NCI-H2171 treated with DMSO at 0.1 percent for 48 hours (cell line): ENCODE results near the gene FAM20A.
"Not testable (repeated sequence)": the region's sequence is repeated elsewhere in the genome, so short reads cannot be mapped to it uniquely, and the experiment has no call there.

Source experiments
- DNase-seq: peaks from one replicate; lab custom pipeline; 2025; lab: John Stamatoyannopoulos, UW

The FAM20A gene

DNA sequence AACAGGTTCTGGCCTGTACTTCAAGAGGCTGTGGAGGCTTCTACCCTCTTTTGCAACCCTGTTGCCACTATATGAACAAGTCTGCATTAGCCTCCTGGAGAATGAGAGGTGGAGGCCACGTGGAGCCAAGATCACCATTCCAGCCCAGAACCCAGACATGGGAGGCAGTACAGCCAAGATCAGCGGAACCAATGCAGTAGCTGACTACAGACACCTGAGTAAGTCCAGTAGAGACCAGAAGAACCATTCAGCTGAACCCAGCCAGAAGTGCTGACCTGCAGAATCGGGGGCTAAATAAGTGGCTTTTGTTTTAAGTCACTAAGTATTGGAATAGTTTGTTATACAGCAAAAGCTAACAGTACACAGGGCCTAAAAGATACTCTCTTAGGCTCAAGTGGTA lies 12.1 kb downstream of the FAM20A start:
- DNase-seq = no peak

- no peak for DNase-seq
Measured at GRCh38 chr17:68588362-68588761, 12.8 kb downstream of the FAM20A start.

DNA sequence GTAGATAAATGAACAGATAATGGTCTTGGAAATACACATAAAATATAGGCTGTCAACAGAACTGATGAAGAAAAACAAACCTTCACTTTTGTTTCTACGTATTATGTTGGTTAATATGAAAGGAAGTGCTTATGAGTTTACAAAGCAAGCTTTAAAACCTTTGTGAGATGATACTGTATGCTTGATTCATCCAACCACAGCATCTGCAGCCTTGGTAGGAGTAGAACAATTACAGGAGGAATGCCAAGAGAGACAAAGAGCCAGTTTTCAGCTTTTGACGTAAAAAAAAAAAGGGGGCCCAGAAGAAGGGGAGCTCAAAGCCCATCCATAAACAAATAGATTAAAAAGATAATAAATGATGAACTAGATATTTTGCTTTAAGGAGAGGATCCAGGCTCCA lies 13.3 kb downstream of the FAM20A start:
- no peak for DNase-seq

GRCh38 chr17:68587026-68587425 lies 14.1 kb downstream of the FAM20A start:
- no peak for DNase-seq

GRCh38 chr17:68585643-68586042 lies 15.5 kb downstream of the FAM20A start:
- no peak for DNase-seq

DNA sequence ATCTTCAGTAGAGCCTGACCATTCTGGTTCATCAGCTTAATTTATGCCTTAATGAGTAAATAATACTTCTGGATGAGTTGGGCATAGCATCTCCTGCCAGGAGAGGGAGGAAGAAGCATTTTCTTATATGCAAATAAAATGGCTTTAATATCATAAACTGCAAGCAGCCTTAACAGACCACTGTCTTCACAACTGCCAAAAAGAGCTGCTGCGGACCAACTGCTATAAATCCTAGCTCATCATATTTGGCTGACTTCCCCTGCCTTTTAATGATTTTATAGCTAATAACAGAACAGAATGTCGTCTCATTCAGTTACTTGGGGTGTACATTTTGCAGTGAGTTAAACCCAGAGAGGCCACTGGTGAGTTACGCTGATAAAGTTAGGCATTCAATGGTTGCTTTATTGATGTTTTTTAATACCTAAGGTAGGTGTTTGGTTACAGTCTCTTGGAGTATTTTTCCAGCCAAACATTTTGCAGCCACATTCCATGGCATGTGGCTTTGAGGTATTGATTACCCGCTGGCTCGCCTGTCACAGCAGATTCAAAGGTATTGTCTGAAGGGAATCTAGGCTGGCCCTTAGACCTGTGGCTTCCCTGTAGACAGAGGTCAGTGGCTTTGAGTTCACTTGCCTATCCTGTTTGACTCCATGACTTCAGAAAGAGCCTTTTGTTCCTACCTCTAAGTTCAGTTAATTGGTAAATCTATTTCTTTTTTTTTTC lies 16.4 kb downstream of the FAM20A start:
- no peak for DNase-seq

DNA sequence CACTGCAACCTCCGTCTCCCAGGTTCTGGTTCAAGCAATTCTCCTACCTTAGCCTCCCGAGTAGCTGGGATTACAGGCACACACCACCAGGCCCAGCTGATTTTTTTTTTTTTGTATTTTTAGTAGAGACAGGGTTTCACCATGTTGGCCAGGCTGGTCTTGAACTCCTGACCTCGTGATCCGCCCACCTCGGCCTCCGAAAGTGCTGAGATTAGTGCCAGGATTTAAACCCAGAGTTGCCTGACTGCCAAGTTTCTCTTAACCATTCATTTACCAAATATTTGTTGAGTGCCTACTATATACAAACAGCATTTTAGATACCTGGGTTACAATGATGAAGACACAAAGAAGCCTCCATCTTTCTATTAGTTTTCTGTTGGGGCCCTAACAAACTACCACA lies 18.3 kb downstream of the FAM20A start:
- not testable (repeated sequence) for DNase-seq

- no peak for DNase-seq
Measured at GRCh38 chr17:68581863-68582645, 19.1 kb downstream of the FAM20A start.

DNA sequence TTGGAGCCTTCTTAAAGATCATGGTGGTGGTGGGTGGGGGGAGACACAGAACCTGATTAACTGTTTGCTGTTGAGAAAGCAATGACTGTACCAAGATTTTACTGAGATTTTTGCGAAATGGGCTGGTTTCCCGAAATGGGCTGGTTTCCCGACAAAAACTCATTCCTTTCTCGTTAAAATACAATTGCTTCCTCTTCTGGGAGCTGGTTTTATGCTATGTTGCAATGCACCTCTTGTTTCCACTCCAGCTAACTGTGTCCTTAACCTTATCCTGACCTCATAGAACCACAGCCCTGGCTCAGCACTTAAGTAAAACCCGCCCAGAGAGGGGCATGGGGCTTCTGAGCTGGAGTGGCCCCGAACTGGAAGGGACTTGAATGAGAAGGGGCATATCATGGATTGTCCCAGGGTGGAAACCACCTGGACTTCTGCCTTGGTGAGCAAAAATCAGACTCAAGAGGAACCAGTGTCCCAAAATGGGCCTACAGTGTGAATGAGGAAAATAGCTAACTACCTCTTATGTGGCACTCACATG lies 20.9 kb downstream of the FAM20A start:
- DNase-seq = no peak

DNA sequence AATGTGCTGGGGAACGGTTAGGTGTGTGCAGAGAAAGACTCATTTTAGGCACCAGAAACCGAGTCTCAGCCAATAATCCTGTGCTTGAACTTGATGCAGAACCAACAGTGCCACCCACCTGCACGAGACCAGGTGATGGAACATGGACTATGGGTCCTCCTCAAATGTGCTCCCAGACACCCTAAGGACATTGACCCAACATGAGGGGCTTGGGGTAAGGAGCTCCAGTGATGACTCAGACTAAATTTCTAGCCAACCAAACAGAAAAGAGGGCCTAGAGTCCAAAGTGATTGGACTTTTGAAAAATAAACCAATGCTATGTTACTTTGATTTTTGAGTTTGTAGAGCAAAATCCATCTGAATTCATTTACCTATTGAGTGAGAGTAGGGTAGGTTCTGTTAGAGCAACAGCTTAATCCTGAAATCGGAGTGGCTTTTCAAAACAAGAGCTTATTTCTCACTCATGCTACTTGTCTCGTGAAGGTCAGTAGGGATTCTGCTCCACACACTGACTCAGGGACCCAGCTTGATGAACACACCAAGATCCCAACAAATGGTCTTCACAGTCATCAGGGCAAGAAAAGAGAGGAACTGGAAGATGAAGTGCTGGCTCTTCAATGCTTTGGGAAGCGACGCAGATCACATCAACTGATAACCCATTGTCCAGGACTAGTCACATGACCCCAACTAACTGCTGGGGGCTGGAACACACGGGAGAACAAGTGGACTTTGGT lies 21.8 kb downstream of the FAM20A start:
- no peak for DNase-seq

- no peak for DNase-seq
Measured at GRCh38 chr17:68578236-68578635, 22.9 kb downstream of the FAM20A start.

DNA sequence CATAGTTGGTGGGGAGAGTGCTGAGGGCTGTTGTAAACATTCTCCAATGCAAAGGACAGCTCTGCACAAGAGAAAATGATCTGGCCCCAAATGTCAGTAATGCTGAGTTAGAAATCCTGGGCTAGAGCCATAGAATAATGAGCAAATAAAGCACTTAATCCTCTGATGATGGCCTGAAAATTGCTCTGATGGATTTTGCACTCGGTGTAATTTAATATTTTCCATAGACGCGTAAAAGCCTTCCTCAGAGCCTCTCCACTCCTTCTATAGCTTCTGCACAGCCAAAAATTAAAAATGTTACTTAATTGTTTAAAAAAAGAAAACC lies 23.7 kb downstream of the FAM20A start:
- DNase-seq = no peak

DNA sequence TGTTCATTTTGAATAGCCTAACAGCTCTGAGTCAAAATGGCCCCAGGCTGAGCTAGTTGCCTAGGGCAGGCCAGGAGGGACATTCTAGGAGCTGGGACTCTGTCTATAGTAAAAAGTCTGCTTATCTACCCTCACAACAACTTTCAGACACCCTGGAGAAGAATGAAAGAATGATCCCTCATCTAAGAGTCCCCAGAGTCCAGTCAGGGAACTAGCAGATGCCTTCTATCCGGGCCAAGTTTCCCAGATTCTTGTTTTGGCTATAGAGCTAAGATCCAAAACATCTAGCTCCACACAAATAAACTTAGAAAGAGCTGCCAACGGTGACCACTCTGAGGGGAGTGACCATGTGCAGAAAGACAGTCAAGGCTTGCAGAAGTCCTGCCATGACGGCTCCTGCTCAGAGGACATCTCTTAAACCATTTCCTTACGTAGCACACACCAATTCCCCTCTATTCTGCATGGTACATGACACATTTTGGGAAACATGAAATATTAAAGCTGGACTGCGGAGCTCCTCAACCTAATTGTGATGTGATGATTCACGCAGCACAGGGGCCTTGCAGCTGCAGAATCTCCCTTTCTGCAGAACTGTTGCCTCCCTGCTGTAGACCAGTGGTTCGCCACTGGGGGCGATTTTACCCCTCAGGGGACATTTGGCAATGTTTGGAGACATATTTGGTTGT lies 24.2 kb downstream of the FAM20A start:
- DNase-seq = no peak

GRCh38 chr17:68576137-68576536 lies 25.0 kb downstream of the FAM20A start:
- no peak for DNase-seq

DNA sequence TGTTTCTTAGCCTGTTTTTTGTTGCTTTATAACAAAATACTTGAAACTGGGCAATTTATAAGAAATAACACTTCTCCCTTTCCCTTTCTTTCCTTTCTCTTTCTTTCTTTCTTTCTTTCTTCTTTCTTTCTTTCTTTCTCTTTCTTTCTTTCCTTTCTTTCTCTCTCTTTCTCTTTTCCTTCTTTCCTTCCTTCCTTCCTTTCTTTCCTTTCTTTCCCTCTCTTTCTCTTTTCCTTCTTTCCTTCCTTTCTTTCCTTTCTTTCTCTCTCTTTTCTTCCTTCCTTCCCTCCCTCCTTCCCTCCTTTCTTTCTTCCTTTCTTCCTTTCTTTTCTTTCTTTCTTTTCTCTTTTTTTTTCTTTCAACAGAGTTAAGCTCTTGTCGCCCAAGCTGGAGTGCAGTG lies 27.8 kb downstream of the FAM20A start:
- DNase-seq = no peak

GRCh38 chr17:68572138-68572842 lies 28.9 kb downstream of the FAM20A start:
- DNase-seq = no peak

DNA sequence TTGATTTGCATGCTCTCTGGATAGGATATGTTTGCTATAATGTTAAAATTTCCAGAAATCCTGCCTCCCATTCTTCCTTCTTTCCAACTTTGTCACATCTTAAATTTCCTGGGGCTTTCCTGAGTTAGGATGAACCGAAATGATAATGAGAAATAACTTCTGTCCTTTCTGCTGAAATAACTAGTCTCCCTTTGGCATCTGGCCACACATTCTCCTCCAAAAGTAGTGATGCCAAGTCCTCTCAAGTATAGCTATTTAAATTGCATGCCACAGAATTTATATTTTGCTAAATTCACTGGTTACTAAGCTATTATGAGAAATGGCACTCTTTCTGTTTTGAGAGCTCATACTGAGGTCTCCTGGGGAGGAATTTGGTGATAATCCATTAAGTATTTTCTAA lies 30.6 kb downstream of the FAM20A start:
- no peak for DNase-seq

DNA sequence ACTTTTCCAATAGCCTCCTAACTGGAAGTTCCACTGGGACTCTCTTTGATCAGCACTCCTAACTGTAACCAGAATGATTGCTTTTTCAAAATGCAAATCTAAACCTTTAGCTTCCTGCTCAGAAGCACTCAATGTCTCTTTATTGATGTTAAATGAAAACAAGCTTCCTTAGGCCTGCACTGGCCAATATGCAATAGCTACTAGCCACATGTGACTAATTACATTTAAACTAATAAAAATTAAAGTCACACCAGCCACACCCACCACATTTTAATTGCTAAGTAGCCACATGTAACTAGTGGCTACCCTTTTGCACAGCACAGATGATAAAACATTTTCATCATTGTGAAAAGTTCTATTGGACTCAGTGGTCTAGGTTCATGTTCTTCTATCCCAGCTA lies 31.8 kb downstream of the FAM20A start:
- DNase-seq = no peak

GRCh38 chr17:68568581-68568980 lies 32.6 kb downstream of the FAM20A start:
- DNase-seq = no peak

DNA sequence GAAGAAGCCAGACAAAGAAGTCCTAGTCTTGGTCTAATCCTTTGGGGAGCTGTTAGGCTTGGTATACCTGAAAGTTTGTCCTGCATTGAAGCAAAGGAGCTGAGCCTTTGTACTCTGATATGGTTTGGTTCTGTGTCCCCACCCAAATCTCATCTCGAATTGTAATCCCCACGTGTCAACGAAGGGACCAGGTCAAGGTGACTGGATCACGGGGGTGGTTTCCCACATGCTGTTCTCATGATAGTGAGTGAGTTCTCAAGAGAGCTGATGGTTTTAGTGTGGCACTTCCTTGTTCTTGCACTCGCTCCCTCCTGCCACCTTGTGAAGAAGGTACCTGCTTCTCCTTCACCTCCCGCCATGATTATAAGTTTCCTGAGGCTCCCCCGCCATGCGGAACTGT lies 33.6 kb downstream of the FAM20A start:
- DNase-seq = no peak

DNA sequence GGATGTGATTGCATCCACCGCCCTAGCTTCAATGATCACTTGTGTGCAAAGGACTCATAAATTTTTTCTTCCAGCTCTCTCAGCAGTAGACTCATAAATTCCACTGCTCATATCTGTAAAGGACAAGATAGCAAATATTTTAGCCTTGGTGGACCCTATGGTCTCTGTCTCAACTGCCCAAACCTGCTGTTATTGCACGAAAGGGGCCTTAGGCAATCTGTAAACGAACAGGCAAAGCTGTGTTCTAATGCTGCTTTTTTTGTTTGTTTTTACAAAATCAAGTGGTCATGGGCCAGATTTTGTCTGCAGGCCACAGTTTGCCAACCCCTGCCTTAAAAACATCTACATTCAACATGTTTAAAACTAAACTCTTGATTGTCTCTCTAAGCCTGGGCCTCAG lies 34.1 kb downstream of the FAM20A start:
- no peak for DNase-seq

GRCh38 chr17:68566442-68566738 lies 34.8 kb downstream of the FAM20A start:
- DNase-seq = no peak
